ENCODE data around the gene KDM2B. TPM values are rescaled to one million over a fixed set of nuclear protein-coding genes. Genes with fewer than 3 reads are reported as not detected.
"Not testable (repeated sequence)": the region's sequence is repeated elsewhere in the genome, so short reads cannot be mapped to it uniquely, and the experiment has no call there.

Gene KDM2B
- total RNA-seq, 1 donor from 2014 or later, result 36.8 TPM

- intact Hi-C loops (cut with DNase I), result no loop called here
- no peak for ATAC-seq
These were observed 188.5 kb downstream of the KDM2B start for GRCh38 chr12:121392325-121392716.

GRCh38 chr12:121391619-121392324, 189.1 kb downstream of the KDM2B start:
- Histone ChIP-seq H3K27me3 (ENCODE audit: low read depth) (no peaks in the 10 kb centered on the region), H3K9me3 (no peaks in the 10 kb centered on the region), H3K36me3 (no peaks in the 10 kb centered on the region), H3K27ac (peak overlapping the region; percentile 56), H3K4me1 (no peaks in the 10 kb centered on the region), H3K4me3 (peak overlapping the region; percentile 27)
- peak; percentile 51 to 59 for ATAC-seq
- TF ChIP-seq CTCF (IDR thresholded peaks at IDR 0.05), result no peak
- intact Hi-C loops (cut with DNase I), result no loop called here
- DNase-seq, result peak; percentile 53

More at GRCh38 chr12:121392325-121392716, 188.5 kb downstream of the KDM2B start:
- TF ChIP-seq CTCF (IDR thresholded peaks at IDR 0.05), result no peak
- H3K4me1 ChIP-seq, result no peaks in the 10 kb centered on the region
- no peaks in the 10 kb centered on the region for H3K9me3 ChIP-seq
- no peaks in the 10 kb centered on the region for H3K36me3 ChIP-seq
- H3K27ac ChIP-seq, result peak overlapping the region; percentile 56
- H3K27me3 ChIP-seq (ENCODE audit: low read depth), result no peaks in the 10 kb centered on the region
- DNase-seq, result no peak
- peak overlapping the region; percentile 27 for H3K4me3 ChIP-seq

GRCh38 chr12:121390856-121391255, 190.0 kb downstream of the KDM2B start:
- Histone ChIP-seq H3K9me3 (no peaks in the 10 kb centered on the region), H3K27ac (no peak overlapping the region), H3K4me3 (no peak overlapping the region), H3K27me3 (ENCODE audit: low read depth) (no peaks in the 10 kb centered on the region), H3K36me3 (no peaks in the 10 kb centered on the region), H3K4me1 (no peaks in the 10 kb centered on the region)
- ATAC-seq (no peak), DNase-seq (no peak)
- no peak for TF ChIP-seq CTCF (IDR thresholded peaks at IDR 0.05)
- intact Hi-C loops (cut with DNase I), result no loop called here

GRCh38 chr12:121388421-121388981, 192.3 kb downstream of the KDM2B start:
- no peaks in the 10 kb centered on the region for H3K36me3 ChIP-seq
- H3K4me1 ChIP-seq, result no peaks in the 10 kb centered on the region
- intact Hi-C loops (cut with DNase I), result no loop called here
- no peaks in the 10 kb centered on the region for H3K9me3 ChIP-seq
- H3K4me3 ChIP-seq, result no peak overlapping the region
- no peak for ATAC-seq
- no peak for DNase-seq
- no peak overlapping the region for H3K27ac ChIP-seq
- H3K27me3 ChIP-seq (ENCODE audit: low read depth), result no peaks in the 10 kb centered on the region
- TF ChIP-seq CTCF (IDR thresholded peaks at IDR 0.05), result no peak

- ATAC-seq; intact Hi-C loops (cut with DNase I); H3K4me1 ChIP-seq; H3K27me3 ChIP-seq (ENCODE audit: low read depth); H3K9me3 ChIP-seq; H3K36me3 ChIP-seq; H3K4me3 ChIP-seq; DNase-seq; H3K27ac ChIP-seq: not testable (repeated sequence)
These were observed 195.9 kb downstream of the KDM2B start for GRCh38 chr12:121384891-121385290.

- no peaks in the 10 kb centered on the region for H3K27me3 ChIP-seq (ENCODE audit: low read depth)
- ATAC-seq, result no peak
- no peak for DNase-seq
These were observed 197.2 kb downstream of the KDM2B start for GRCh38 chr12:121383601-121384021.

More at GRCh38 chr12:121383601-121384021, 197.2 kb downstream of the KDM2B start:
- H3K36me3 ChIP-seq, result no peaks in the 10 kb centered on the region
- intact Hi-C loops (cut with DNase I), result no loop called here
- H3K4me1 ChIP-seq, result no peaks in the 10 kb centered on the region
- no peak for TF ChIP-seq CTCF (IDR thresholded peaks at IDR 0.05)
- no peak overlapping the region for H3K27ac ChIP-seq
- no peaks in the 10 kb centered on the region for H3K9me3 ChIP-seq
- H3K4me3 ChIP-seq, result no peak overlapping the region

Measured in lower lobe of right lung (tissue), 2 donors.